Thyroid gland (tissue), 4 donors: ENCODE results near the gene AMFR. TPM values are rescaled to one million over a fixed set of nuclear protein-coding genes. Genes with fewer than 3 reads are reported as not detected.
A peak's percentile ranks its signal among the peaks of the same experiment; 100 is the strongest.

ENCODE experiments used
- DNase-seq, 2 donors: peaks; one replicate each; pipeline ENCODE4 v3.0.0-alpha.2; 2019
- H3K27ac ChIP-seq, 3 donors: fragments of 200-600 bp; sonication (generic); 1 replicate in 2 of 3; 2 replicates in 1 of 3; pipeline ENCODE4 v1.5.1; 2016 to 2019; ENCODE audit warnings: mild to moderate bottlenecking in 1 of 3, moderate library complexity in 1 of 3
- H3K27me3 ChIP-seq: fragments of 200-600 bp; sonication (generic); one replicate; pipeline ENCODE4 v1.5.1; 2019
- H3K36me3 ChIP-seq, 2 donors: fragments of 200-600 bp; sonication (generic); one replicate each; pipeline ENCODE4 v1.5.1; 2016 to 2019
- H3K4me1 ChIP-seq, 2 donors: fragments of 200-600 bp; sonication (generic); one replicate each; pipeline ENCODE4 v1.5.1; 2017 to 2019
- H3K4me3 ChIP-seq, 3 donors: fragments of 200-600 bp; sonication (generic); replicated peaks in 1 of 3; 1 replicate in 2 of 3; 2 replicates in 1 of 3; pipeline ENCODE4 v1.5.1; 2016; ENCODE audit warnings: mild to moderate bottlenecking in 1 of 3
- H3K9me3 ChIP-seq: fragments of 200-600 bp; sonication (generic); one replicate; pipeline ENCODE4 v1.5.1; 2017
- CTCF ChIP-seq, 6 experiments: fragments of 200-600 bp in 3 of 6; fragments of 450-650 bp in 3 of 6; sonication (generic) in 3 of 6; IDR thresholded peaks; one replicate each; pipeline ENCODE4 v1.5.1; 2016 to 2019; ENCODE audit warnings: antibody characterized with exemption in 6 of 6, mild to moderate bottlenecking in 2 of 6, inconsistent platforms in 1 of 6, moderate library complexity in 1 of 6
- POLR2A ChIP-seq, 2 donors: fragments of 450-650 bp; IDR thresholded peaks; one replicate each; pipeline ENCODE4 v1.6.1; 2017; ENCODE audit warnings: antibody characterized with exemption in 2 of 2, mild to moderate bottlenecking in 2 of 2, moderate library complexity in 1 of 2
- WGBS, 2 donors: methylation state at CpG; one replicate each; pipeline ENCODE4 v1.1.5; 2017; 5-methylcytosine and 5-hydroxymethylcytosine counted together
- intact Hi-C: fragments of 100-400 bp; cut with DNase I; formaldehyde crosslinking; loops from one replicate; pipeline ENCODE4 v1.15.1; 2023
- total RNA-seq, 4 donors: library from RNA; depleted of rRNA; stranded (reverse); fragments of >200 nt; gene quantifications; one replicate each; pipeline ENCODE4 v1.2.3, GENCODE V29; 2016

AMFR gene
- total RNA-seq, 4 donors from 2014 or later: 130 to 167 (median 146) TPM

- intact Hi-C loops: no loop called here
- TF ChIP-seq CTCF (IDR thresholded peaks at IDR 0.05) (no peak), POLR2A (IDR thresholded peaks at IDR 0.05) (no peak)
- peaks cover 22 to 35% of the 10 kb centered on the region in 2 donors for H3K36me3 ChIP-seq
- peaks cover 0 to 4% of the 10 kb centered on the region in 2 donors for H3K4me1 ChIP-seq
- DNase-seq: no peak
- H3K4me3 ChIP-seq: no peak overlapping the region
- no peaks in the 10 kb centered on the region for H3K9me3 ChIP-seq
- H3K27me3 ChIP-seq: no peaks in the 10 kb centered on the region
- no peak overlapping the region for H3K27ac ChIP-seq
- 82 to 89% methylated on average over 15 of the region's 15 CpGs for WGBS, 2 donors
These were observed 63.2 kb downstream of the AMFR start for GRCh38 chr16:56362057-56362655.

- intact Hi-C loops: no loop called here
- no peak for DNase-seq
- TF ChIP-seq POLR2A (IDR thresholded peaks at IDR 0.05): no peak
- TF ChIP-seq CTCF (IDR thresholded peaks at IDR 0.05): no peak
- WGBS, 2 donors: 98 to 99% methylated on average over 7 to 15 of the region's 15 CpGs
- Histone ChIP-seq H3K4me3 (no peak overlapping the region), H3K36me3 (peaks cover 22 to 26% of the 10 kb centered on the region in 2 donors), H3K27me3 (no peaks in the 10 kb centered on the region), H3K4me1 (peaks cover 5 to 13% of the 10 kb centered on the region in 2 donors), H3K9me3 (no peaks in the 10 kb centered on the region), H3K27ac (no peak overlapping the region)
These were observed 65.0 kb downstream of the AMFR start for GRCh38 chr16:56360117-56361008.

- Histone ChIP-seq H3K4me1 (peaks cover 5 to 13% of the 10 kb centered on the region in 2 donors), H3K9me3 (no peaks in the 10 kb centered on the region), H3K36me3 (peaks cover 9% of the 10 kb centered on the region in 2 donors), H3K27ac (no peak overlapping the region), H3K27me3 (no peaks in the 10 kb centered on the region), H3K4me3 (no peak overlapping the region)
- TF ChIP-seq POLR2A (IDR thresholded peaks at IDR 0.05) (no peak), CTCF (IDR thresholded peaks at IDR 0.05) (no peak)
- WGBS, 2 donors: 86 to 89% methylated on average over 8 to 13 of the region's 13 CpGs
- peak in 1 of 2 donors; percentile 3 for DNase-seq
- intact Hi-C loops: no loop called here
These were observed 67.5 kb downstream of the AMFR start for GRCh38 chr16:56357765-56358322.

- peak in 1 of 2 donors; percentile 4 for DNase-seq
- intact Hi-C loops: no loop called here
- H3K36me3 ChIP-seq: peaks cover 5% of the 10 kb centered on the region in 2 donors
- H3K27me3 ChIP-seq: no peaks in the 10 kb centered on the region
- peaks cover 5 to 13% of the 10 kb centered on the region in 2 donors for H3K4me1 ChIP-seq
- H3K4me3 ChIP-seq: peak overlapping the region in 1 of 3 donors; percentile 54
- TF ChIP-seq POLR2A (IDR thresholded peaks at IDR 0.05) (no peak), CTCF (IDR thresholded peaks at IDR 0.05) (no peak)
- H3K9me3 ChIP-seq: no peaks in the 10 kb centered on the region
- 39 to 60% methylated on average over 6 to 13 of the region's 13 CpGs for WGBS, 2 donors
- no peak overlapping the region for H3K27ac ChIP-seq
These were observed 68.0 kb downstream of the AMFR start for GRCh38 chr16:56357241-56357764.
